GM19397 (cell line): Measurements from ENCODE around the gene NFASC.

Experiments
- ATAC-seq: cut with Tn5 transposase; IDR thresholded peaks from one replicate; pipeline ENCODE4 v1.9.1; 2021; ENCODE audit warnings: mild to moderate bottlenecking, moderate library complexity; ENCODE audit not compliant: unreplicated experiment

The NFASC gene

GRCh38 chr1:204979306-204979705 is 108.6 kb downstream of the NFASC start:
- ATAC-seq, result no peak

GRCh38 chr1:204979891-204980649 is 109.4 kb downstream of the NFASC start:
- no peak for ATAC-seq

DNA sequence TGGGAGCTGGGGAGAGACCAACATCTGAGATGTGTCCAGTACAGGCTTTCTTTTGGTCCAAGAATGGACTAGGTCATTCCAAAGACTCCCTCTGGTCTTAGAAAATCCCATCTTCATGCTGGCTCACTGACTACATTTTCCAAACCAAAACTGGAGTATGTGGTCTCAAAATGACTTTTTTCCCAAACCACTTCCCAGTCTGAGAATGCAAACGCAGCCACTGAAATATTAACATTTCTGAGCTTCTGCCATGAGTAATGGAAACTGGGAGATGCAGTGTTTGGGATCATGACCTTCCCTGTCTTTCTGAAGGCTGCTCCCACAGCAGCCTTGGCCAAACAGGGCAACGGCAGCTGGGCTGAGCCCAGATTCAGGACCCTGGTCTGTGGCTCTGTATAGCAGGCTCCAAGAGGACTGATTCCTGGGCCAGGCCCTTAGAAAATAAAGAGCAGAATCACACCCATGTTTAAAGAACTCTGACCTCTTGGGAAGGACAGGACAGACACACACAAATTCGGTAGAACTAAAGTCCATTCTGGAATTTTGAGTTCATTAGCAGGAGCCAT is 110.3 kb downstream of the NFASC start:
- ATAC-seq, result no peak

GRCh38 chr1:204983136-204983535 is 112.5 kb downstream of the NFASC start:
- no peak for ATAC-seq

GRCh38 chr1:204983881-204984280 is 113.2 kb downstream of the NFASC start:
- ATAC-seq, result no peak

DNA sequence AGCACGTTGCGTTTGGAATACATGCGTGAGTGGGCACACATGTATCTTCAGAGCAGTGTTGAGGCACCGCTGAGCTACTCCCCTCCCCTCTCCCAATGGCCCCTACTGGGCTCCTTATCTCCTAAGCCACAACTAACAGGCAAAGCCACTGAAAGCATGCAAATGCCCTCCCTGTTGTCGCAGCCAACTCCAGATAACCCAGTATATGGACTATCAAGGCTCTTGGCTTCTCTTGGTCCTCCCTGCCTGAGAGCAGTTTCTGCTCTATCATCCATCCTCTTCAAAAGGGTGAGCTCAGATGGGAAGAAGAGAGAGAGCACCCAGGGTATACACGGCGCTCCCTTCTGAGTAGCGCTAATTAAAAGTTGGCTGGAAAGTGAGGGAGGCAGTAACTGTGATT is 113.8 kb downstream of the NFASC start:
- no peak for ATAC-seq

DNA sequence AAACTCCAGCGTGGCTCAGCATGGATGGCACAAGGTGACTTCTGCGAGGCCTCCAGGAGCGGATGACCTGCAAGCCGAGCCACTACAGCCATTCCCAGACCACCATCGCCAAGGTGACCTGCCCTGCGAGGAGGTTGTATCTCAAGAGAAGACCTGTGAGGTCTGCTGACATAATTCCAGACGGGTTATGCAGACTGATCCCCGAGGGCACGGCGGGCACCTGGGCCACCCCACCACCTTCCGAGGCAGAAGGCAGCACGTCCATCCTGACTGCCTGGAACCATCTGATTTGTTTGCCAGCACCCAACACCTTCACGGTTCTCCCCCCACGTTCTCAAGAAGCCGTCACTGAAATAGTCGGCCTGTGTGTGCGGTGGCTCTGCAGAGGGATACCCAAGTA is 115.5 kb downstream of the NFASC start:
- ATAC-seq, result no peak

DNA sequence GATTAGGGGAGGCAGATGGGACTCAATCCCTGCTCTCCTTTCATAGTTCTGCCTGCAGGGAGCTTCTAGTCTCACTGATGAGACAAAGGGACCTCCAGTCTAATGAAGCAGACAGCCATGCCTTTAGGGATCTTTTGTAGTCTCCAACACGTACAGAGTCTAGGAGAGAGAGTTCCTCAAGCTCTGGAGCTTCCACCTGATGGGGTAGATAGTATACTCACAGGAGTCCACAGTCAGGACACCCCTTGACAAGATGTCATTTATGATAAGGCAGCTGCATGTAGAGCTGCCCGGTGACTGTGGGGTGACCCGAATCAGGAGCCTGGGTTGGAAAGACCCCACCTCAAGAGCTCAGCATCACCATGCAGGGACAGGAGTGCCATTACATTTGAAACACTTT is 117.0 kb downstream of the NFASC start:
- no peak for ATAC-seq

- ATAC-seq, result no peak
Observed at GRCh38 chr1:204988196-204988595, 117.5 kb downstream of the NFASC start.

- ATAC-seq, result no peak
Observed at GRCh38 chr1:204989266-204990058, 118.8 kb downstream of the NFASC start.

GRCh38 chr1:204990059-204990664 is 119.5 kb downstream of the NFASC start:
- ATAC-seq, result no peak

DNA sequence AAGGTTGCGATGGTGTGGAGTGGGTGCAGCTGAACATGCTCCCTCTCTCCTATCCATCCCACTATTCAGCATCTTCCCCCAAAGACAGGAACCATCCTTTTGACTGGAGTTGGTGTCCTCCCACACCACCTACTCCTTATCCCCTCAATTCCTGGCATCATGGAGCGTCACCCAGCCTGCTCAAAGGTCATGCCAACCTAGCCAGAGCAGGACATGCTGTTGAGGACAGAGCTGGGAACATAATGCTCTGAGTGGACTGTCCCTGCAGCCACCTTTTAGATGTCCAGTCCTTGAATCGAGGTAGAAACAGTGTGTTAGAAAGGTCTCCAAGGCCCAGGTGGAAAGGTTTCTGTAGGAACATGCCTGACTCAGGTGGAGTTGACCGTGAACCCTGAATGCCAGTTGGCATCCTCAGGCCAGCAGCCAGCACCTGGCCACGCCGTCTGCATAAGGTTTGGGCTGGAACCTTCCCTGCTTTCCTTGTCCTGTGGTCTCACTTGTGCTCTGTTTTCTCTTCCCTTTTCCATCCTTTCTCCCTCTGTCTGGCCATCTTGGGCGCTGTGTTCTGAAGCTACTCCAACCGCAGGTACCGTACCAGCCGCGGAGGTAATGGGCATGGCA is 120.2 kb downstream of the NFASC start:
- no peak for ATAC-seq

- no peak for ATAC-seq
Observed at GRCh38 chr1:204991342-204991844, 120.7 kb downstream of the NFASC start.

DNA sequence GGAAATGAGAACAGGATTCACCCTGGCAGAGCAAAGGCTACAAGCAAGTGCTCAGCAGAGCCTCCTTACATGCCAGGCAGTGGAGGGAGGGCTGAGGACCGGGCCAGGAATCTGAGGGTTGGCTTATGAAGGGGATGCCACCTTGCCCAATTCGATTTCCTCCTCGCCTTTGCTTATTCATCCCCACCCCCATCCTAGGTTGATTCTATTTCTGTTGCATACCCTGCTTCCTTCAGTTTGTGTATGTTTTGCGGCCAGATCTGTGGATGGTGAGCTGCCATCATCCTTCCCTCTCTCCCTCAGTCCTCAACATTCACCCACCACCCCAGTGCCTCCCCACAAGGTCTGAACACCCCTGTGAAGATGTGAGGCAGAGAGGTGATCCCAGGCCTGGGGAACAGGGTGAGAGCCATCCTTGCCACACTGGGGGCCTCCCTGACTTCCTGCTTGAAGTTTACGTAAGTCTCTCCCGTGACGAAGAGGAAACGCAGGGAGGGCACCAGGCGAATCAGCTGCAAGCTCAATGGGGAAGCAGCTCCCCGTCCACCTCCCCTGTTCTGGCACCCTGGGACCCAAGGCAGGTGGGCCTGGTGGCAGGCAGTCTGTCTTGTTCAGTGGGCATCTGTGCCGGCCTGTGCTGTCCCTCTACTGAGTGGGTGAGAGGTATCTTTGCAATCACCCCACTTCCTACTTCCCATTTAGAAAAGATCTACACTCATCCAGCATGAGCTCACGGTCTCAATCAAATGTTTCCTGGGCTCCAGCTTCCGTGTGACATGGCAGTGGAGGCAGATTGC is 121.7 kb downstream of the NFASC start:
- no peak for ATAC-seq

DNA sequence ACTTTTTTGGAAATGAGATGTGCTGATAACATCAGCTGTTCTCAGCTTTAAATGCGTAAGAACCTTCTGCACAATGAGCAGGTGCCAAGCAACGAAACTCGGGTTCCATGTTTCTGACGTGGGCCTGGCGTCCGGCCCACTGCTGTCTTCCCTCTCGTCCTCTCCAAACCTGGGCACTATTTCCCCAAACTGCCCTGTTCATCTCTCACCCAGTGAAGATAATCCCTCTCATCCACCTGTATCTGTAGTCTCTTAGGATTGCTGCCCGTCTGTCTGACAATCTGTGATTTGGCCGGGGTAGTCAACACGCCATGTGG is 122.3 kb downstream of the NFASC start:
- ATAC-seq, result no peak

- no peak for ATAC-seq
Observed at GRCh38 chr1:204994086-204994862, 123.6 kb downstream of the NFASC start.

DNA sequence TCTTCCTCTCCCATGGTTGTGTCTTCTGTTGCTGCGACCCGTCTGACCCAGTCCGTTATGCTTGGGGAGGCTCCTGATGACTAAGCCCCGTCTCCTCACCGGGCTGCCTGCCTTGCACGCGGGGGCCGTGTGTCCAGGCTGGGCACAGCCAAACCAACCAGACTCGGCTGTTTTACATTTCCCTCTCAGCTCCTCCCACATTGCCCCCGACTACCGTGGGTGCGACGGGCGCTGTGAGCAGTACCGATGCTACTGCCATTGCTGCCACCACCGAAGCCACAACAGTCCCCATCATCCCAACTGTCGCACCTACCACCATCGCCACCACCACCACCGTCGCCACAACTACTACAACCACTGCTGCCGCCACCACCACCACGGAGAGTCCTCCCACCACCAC is 126.3 kb downstream of the NFASC start:
- no peak for ATAC-seq

DNA sequence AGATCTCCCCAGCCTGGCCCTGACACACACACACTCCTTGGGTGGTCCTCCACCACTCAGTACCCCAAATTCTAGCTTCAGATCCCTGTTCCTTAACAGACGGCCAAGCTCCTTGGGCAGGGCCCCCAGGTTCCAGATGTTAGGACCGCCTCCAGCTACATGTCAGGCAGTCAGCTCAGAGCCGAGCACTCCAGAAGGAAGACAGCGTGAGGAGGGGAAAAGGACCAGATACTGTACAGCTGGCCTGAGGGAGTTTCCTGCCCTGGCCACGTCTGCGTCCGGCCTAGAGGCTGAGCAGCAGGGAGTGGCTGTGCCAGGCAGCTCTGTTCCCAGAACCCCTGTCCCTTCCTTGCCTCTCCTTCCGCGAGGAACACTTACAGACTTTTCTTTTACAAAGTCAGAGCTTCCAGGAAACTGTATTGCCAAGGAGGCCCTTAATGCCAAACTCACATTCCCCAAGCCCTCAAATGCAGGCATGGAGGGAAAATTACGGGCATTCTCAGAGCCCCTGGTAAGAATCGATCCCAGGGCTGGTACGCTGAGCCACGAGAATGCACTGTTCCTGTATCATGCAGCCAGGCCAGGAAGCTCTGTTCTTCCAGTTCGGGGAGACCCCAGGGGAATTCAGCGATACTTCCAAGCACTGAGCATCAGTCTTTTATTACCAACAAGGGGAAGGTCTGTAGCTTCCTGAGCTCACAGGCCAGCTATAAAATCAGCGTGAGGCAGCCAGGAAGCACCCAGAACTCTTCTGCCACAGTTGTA is 127.1 kb downstream of the NFASC start:
- ATAC-seq, result no peak

DNA sequence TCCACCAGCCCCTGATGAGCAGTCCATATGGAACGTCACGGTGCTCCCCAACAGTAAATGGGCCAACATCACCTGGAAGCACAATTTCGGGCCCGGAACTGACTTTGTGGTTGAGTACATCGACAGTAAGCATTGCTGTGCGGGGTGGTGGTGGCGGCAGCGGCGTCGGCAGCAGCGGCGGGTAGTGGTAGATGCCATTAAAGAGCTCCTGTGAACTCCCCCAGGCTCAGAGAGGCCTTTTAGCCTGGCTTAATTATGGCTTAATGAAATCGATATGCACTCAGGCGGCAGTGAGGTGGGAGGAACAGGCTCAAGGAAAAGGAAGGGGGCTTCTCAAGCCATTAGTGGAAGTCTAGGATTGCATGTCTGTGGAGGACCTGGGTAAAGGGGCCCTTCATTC is 130.5 kb downstream of the NFASC start:
- no peak for ATAC-seq
